HEK293T (cell line): ENCODE data around the gene BUD13.

Experiments
- BHLHE40 ChIP-seq: fragments of 450-650 bp; IDR thresholded peaks from 2 replicates; pipeline ENCODE4 v1.6.1; 2016; ENCODE audit warnings: mild to moderate bottlenecking, moderate library complexity, borderline replicate concordance
- CTBP1 ChIP-seq: fragments of 450-650 bp; IDR thresholded peaks from 2 replicates; pipeline ENCODE4 v1.6.1; 2016; ENCODE audit warnings: borderline replicate concordance
- ELF4 ChIP-seq: fragments of 450-650 bp; IDR thresholded peaks from 2 replicates; pipeline ENCODE4 v1.6.1; 2017; ENCODE audit warnings: antibody characterized with exemption
- FOXA1 ChIP-seq: fragments of 450-650 bp; IDR thresholded peaks from 2 replicates; pipeline ENCODE4 v1.6.1; 2016; ENCODE audit warnings: mild to moderate bottlenecking
- FOXK2 ChIP-seq: fragments of 450-650 bp; IDR thresholded peaks from 2 replicates; pipeline ENCODE4 v1.6.1; 2016; ENCODE audit warnings: mild to moderate bottlenecking
- FOXM1 ChIP-seq: fragments of 450-650 bp; IDR thresholded peaks from 2 replicates; pipeline ENCODE4 v1.6.1; 2017; ENCODE audit warnings: mild to moderate bottlenecking, borderline replicate concordance
- PKNOX1 ChIP-seq: fragments of 450-650 bp; IDR thresholded peaks from 2 replicates; pipeline ENCODE4 v1.6.1; 2016
- SP1 ChIP-seq: fragments of 450-650 bp; IDR thresholded peaks from 2 replicates; pipeline ENCODE4 v1.6.1; 2017

DNA sequence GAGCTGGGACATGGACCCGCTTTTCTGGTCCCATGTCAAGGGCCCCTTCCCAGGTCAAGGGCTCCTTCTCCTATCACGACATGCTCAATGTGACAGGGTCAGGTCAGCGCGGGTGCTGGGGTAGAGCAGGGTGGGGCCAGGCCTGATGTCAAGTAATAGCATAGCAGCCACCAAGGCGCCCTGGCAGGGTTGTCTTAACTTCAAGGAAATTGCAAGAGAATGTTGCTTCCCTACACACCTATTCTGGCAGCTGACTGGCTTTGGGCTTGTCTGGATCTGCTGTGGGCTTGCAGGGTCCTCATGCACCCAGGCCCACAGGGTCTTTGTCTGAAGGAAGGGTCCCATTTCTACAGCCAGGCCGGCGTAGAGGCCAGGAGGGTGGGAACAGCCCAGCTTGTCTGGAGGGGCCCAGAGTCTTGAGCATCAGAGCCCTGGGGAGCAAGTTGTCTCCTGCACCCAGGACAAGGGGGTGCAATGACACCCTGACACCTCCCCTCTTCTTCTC is 71.4 kb downstream of the BUD13 start:
- TF ChIP-seq PKNOX1 (no peak), CTBP1 (no peak), FOXK2 (no peak), SP1 (no peak), FOXM1 (no peak), BHLHE40 (no peak), ELF4 (no peak), FOXA1 (no peak)
